Neural cell (in vitro differentiated cells): ENCODE results near the gene PLEKHM3.

Experiments
- EZH2 ChIP-seq: fragments of 200-600, 300-800 bp; shearing (Covaris generic), sonication (generic); IDR thresholded peaks from 2 replicates; pipeline ENCODE4 v1.6.1; 2014; ENCODE audit warnings: antibody characterized with exemption, low read length, borderline replicate concordance, mild to moderate bottlenecking; ENCODE audit not compliant: insufficient read depth, poor library complexity, severe bottlenecking
- MXI1 ChIP-seq: fragments of 450-650 bp; conservative IDR thresholded peaks from 2 replicates; pipeline ENCODE4 v1.6.1; 2014; ENCODE audit warnings: antibody characterized with exemption, mild to moderate bottlenecking; ENCODE audit not compliant: poor library complexity, severe bottlenecking
- SMC3 ChIP-seq: fragments of 450-650 bp; conservative IDR thresholded peaks from 2 replicates; pipeline ENCODE4 v1.6.1; 2014; ENCODE audit warnings: antibody characterized with exemption, mild to moderate bottlenecking, moderate library complexity; ENCODE audit not compliant: poor library complexity
- TF ChIP-seq, protein P1 (sequence below): fragments of 450-650 bp; IDR thresholded peaks from 2 replicates; pipeline ENCODE4 v1.5.1; 2014; ENCODE audit warnings: antibody characterized with exemption, mild to moderate bottlenecking, moderate library complexity; ENCODE audit not compliant: poor library complexity, severe bottlenecking
- TF ChIP-seq, protein P2 (sequence below): IDR thresholded peaks from 2 replicates; pipeline ENCODE4 v1.6.1; 2012; ENCODE audit warnings: borderline replicate concordance

GRCh38 chr2:207771421-207771820 is 253.9 kb downstream of the PLEKHM3 start:
- TF ChIP-seq, protein P1, sequence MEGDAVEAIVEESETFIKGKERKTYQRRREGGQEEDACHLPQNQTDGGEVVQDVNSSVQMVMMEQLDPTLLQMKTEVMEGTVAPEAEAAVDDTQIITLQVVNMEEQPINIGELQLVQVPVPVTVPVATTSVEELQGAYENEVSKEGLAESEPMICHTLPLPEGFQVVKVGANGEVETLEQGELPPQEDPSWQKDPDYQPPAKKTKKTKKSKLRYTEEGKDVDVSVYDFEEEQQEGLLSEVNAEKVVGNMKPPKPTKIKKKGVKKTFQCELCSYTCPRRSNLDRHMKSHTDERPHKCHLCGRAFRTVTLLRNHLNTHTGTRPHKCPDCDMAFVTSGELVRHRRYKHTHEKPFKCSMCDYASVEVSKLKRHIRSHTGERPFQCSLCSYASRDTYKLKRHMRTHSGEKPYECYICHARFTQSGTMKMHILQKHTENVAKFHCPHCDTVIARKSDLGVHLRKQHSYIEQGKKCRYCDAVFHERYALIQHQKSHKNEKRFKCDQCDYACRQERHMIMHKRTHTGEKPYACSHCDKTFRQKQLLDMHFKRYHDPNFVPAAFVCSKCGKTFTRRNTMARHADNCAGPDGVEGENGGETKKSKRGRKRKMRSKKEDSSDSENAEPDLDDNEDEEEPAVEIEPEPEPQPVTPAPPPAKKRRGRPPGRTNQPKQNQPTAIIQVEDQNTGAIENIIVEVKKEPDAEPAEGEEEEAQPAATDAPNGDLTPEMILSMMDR, result no peak
- TF ChIP-seq EZH2 (no peak), MXI1 (no peak), SMC3 (no peak)
- TF ChIP-seq, protein P2, sequence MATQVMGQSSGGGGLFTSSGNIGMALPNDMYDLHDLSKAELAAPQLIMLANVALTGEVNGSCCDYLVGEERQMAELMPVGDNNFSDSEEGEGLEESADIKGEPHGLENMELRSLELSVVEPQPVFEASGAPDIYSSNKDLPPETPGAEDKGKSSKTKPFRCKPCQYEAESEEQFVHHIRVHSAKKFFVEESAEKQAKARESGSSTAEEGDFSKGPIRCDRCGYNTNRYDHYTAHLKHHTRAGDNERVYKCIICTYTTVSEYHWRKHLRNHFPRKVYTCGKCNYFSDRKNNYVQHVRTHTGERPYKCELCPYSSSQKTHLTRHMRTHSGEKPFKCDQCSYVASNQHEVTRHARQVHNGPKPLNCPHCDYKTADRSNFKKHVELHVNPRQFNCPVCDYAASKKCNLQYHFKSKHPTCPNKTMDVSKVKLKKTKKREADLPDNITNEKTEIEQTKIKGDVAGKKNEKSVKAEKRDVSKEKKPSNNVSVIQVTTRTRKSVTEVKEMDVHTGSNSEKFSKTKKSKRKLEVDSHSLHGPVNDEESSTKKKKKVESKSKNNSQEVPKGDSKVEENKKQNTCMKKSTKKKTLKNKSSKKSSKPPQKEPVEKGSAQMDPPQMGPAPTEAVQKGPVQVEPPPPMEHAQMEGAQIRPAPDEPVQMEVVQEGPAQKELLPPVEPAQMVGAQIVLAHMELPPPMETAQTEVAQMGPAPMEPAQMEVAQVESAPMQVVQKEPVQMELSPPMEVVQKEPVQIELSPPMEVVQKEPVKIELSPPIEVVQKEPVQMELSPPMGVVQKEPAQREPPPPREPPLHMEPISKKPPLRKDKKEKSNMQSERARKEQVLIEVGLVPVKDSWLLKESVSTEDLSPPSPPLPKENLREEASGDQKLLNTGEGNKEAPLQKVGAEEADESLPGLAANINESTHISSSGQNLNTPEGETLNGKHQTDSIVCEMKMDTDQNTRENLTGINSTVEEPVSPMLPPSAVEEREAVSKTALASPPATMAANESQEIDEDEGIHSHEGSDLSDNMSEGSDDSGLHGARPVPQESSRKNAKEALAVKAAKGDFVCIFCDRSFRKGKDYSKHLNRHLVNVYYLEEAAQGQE, result no peak
